Smooth muscle cell of the brain vasculature (primary cell): ENCODE measurements around the gene LRBA.
"Not testable (repeated sequence)": the region's sequence is repeated elsewhere in the genome, so short reads cannot be mapped to it uniquely, and the experiment has no call there.

Experiments used
- DNase-seq: peaks from one replicate; pipeline ENCODE4 v3.0.0-alpha.2; 2012; ENCODE audit warnings: low read depth, low spot score

Gene LRBA

GRCh38 chr4:150743564-150744342 is 271.3 kb downstream of the LRBA start:
- DNase-seq, result no peak

GRCh38 chr4:150742930-150743329 is 272.2 kb downstream of the LRBA start:
- DNase-seq, result not testable (repeated sequence)

- no peak for DNase-seq
Observed at GRCh38 chr4:150739591-150739990, 275.5 kb downstream of the LRBA start.

GRCh38 chr4:150725957-150726523 is 289.0 kb downstream of the LRBA start:
- DNase-seq, result no peak

GRCh38 chr4:150723727-150724411 is 291.2 kb downstream of the LRBA start:
- DNase-seq, result no peak

GRCh38 chr4:150722908-150723362 is 292.1 kb downstream of the LRBA start:
- peak; percentile 28 for DNase-seq

- no peak for DNase-seq
Observed at GRCh38 chr4:150720973-150721518, 294.0 kb downstream of the LRBA start.

GRCh38 chr4:150717952-150718351 is 297.1 kb downstream of the LRBA start:
- no peak for DNase-seq

GRCh38 chr4:150714462-150715438 is 300.3 kb downstream of the LRBA start:
- no peak for DNase-seq

- DNase-seq, result no peak
Observed at GRCh38 chr4:150713251-150713650, 301.8 kb downstream of the LRBA start.

- DNase-seq, result no peak
Observed at GRCh38 chr4:150710770-150711375, 304.2 kb downstream of the LRBA start.

- DNase-seq, result no peak
Observed at GRCh38 chr4:150708004-150708403, 307.1 kb downstream of the LRBA start.

- DNase-seq, result no peak
Observed at GRCh38 chr4:150699599-150699998, 315.5 kb downstream of the LRBA start.

- no peak for DNase-seq
Observed at GRCh38 chr4:150695162-150695561, 319.9 kb downstream of the LRBA start.

GRCh38 chr4:150694438-150694837 is 320.6 kb downstream of the LRBA start:
- DNase-seq, result no peak

- DNase-seq, result no peak
Observed at GRCh38 chr4:150683775-150684350, 331.2 kb downstream of the LRBA start.

GRCh38 chr4:150682126-150682525 is 333.0 kb downstream of the LRBA start:
- no peak for DNase-seq

- DNase-seq, result no peak
Observed at GRCh38 chr4:150681063-150681462, 334.0 kb downstream of the LRBA start.

- no peak for DNase-seq
Observed at GRCh38 chr4:150680651-150681050, 334.4 kb downstream of the LRBA start.

GRCh38 chr4:150679765-150680343 is 335.2 kb downstream of the LRBA start:
- no peak for DNase-seq
